GM19025 (cell line): ENCODE results near the gene DENND1B.

ENCODE experiments used
- ATAC-seq: cut with Tn5 transposase; IDR thresholded peaks from one replicate; pipeline ENCODE4 v1.9.1; 2021; ENCODE audit warnings: mild to moderate bottlenecking, low read depth, moderate library complexity; ENCODE audit not compliant: unreplicated experiment

The DENND1B gene, protein sequence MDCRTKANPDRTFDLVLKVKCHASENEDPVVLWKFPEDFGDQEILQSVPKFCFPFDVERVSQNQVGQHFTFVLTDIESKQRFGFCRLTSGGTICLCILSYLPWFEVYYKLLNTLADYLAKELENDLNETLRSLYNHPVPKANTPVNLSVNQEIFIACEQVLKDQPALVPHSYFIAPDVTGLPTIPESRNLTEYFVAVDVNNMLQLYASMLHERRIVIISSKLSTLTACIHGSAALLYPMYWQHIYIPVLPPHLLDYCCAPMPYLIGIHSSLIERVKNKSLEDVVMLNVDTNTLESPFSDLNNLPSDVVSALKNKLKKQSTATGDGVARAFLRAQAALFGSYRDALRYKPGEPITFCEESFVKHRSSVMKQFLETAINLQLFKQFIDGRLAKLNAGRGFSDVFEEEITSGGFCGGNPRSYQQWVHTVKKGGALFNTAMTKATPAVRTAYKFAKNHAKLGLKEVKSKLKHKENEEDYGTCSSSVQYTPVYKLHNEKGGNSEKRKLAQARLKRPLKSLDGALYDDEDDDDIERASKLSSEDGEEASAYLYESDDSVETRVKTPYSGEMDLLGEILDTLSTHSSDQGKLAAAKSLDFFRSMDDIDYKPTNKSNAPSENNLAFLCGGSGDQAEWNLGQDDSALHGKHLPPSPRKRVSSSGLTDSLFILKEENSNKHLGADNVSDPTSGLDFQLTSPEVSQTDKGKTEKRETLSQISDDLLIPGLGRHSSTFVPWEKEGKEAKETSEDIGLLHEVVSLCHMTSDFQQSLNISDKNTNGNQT

GRCh38 chr1:197775282-197776262 is at the start of gene DENND1B:
Gene DENND1B (minus strand): TSS chr1:197775480. CDS start chr1:197775155, 325 bp downstream.
- peak; percentile 72 for ATAC-seq

GRCh38 chr1:197814306-197814705 is 39.0 kb upstream of the DENND1B start:
- ATAC-seq, result no peak

DNA sequence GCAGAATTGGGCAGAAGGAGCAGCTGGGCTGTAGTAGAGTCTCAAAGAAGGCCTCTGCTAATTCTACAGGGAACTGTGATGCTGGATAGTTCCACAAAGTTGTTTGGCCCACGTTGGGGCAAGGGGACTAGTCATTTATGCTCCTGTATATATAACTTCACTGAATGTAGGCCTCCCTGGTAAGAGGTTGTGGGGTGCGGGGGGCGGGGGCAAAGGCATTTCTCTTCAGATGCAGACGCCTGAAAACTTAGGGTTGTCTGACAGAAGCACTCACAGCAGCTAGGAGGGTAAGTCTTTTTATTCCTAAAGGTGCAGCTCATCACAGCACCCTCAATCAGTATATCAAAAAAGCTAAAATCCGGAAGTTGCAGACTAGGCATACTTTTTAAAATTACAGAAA is 38.5 kb upstream of the DENND1B start:
- no peak for ATAC-seq

- ATAC-seq, result no peak
Measured at GRCh38 chr1:197811769-197812168, 36.5 kb upstream of the DENND1B start.

DNA sequence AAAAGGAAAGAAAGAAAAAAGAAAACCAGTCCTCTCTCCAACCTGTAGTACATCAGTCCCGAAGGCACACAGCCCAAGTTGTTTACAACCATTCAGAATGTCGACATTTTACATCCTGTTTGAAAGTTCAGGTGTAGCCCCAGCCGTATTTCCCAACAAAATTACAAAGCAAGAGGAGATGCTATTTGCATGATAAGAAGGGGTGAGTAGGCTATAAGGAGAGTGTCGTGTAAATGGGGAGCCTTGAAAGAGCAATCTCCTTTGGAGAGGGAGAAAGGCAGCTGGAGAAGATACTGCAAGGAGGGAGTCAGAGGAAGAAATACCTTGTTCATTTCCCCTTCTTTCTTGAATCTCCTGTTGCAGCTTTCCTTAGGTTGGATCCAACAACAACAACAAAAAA is 35.5 kb upstream of the DENND1B start:
- no peak for ATAC-seq

- no peak for ATAC-seq
Measured at GRCh38 chr1:197808880-197809279, 33.6 kb upstream of the DENND1B start.

DNA sequence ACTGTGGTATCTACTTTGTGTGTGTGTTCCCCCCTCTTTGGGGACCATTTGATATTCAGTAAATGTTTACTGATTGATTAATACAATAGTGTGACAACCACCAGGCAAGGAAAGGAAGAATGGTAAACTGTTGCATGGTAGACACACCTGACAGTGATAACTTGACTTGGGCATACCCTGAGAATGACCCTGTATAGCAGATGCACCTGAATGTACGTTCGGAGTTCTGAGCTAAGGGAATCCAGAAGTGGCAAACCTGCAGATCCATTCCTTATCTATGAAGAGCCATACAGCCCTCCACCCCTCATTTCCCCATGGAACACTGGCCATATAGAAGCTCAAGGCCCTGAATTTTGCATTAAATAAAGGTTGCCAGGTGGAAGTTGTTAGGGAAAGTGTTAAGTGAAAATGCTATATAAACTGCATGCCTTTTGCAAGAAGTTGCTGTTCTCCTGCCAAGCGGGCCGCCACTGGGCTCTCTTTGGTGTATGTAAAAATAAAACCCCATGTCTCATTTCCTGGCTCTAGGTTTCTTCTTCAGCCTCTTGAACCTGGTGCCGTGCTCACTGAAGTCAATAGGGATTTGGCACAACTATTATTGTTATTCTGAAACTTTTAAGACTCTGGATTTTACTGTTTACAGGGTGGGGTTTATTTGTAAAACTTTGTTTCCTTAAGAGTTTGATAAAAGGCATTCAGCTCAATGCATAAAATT is 32.6 kb upstream of the DENND1B start:
- ATAC-seq, result no peak

DNA sequence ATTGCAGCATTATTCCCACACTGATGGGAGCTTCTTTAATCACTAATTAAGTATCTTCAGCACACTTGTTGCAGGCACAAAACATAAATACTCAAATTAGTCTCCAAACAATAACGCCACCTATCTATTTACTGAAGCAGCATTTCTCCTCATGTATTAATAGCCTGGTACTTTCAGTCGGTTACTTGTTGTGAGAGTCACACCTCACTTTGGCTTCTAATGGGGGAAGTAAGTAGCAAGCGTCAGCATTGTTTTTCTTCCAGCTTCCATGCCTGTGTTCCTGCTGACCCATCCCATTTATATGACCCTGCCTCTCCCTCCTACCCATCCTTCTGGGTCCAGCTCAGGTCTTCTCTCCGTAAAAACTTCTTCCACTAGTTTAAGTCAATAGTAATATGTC is 31.9 kb upstream of the DENND1B start:
- no peak for ATAC-seq

DNA sequence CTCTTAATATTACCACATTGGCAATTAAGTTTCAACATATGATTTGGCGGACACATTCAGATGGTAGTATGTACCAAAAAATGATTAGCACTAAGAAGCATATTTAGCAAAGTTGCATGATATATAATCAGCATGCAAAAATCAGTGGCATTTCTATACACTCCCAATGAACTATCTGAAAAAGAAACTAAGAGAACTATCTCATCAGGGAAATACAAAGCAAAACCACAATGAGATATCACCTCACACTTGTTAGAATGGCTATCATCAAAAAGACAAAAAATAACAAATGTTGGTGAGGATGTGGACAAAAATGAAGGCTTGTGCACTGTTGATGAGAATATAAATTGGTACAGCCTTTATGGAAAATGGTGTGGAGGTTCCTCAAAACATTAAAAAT is 31.4 kb upstream of the DENND1B start:
- ATAC-seq, result no peak

DNA sequence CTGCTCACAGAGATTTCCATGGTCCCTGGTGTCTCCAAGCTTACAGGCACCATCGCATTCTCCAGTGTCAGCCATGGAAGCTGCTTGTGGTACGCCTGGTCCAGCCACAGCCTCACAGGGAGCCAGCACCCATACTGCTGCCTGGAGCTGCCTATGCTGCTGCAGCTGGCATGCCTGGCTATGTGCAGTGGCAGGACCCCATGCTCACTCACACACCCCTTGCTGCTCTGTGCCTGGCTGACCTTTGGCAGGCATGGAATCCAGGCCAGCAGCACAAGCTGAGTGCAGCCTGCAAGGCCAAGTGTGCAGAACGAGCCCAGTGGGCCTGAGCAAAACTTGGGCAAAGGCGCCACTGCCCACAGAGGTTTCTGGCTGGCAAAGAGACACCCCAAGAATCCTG is 26.4 kb upstream of the DENND1B start:
- ATAC-seq, result no peak

GRCh38 chr1:197801111-197801482 is 25.8 kb upstream of the DENND1B start:
- ATAC-seq, result no peak

DNA sequence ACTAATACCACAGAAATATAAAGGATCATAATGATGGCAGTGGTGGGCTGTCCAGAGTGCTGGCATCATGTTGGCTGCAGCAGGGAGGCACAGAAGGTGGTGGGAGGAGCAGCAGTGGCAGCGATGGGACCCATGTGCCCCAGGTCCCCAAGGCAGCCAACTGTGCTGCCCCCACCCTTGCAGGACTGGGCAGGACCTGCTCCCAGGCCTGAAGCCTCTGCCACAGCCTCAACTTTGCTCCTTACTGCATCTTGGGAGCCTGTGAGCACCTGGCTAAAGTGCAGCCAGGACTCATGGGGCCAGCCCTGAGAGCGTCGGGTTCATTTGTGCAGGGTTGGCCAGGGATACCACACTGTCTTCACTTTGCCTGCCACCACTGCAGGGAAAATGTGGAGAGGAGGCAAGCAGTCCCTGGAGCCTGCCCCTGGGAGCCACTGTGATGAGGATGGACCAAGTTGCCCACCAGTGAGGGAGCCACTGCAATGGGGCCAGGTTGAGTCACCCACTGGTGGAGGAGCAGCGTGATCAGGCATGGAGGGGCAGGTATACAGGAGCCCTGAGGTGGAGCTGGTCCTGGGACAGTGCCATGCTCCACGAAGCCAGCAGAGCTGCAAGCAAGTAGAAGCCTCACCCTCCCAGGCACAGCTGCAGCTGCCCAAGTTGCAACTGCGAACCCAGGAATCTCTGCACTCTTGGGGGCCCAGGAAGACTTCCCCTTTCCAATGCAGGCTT is 25.3 kb upstream of the DENND1B start:
- no peak for ATAC-seq

DNA sequence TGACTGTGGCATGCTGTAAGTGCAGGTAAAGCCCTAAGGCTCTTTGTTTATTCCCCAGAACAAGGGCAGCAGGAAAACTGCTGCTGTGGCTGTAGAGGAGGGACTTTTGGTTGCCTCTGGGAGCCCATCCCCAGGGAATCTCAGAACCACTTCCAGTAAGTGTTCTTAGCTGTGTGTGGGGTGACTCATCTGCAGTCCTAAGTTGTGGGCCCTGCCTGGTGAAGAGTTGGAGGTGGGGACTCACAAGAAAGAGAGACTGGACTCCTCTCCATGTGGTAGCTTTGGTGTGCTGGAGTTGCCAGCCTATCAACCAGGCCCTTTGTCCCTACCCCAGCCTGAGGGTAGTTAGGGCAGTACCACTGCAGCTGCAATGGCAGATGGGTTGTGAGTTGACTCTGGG is 24.0 kb upstream of the DENND1B start:
- ATAC-seq, result no peak

- ATAC-seq, result no peak
Measured at GRCh38 chr1:197798492-197798891, 23.2 kb upstream of the DENND1B start.

- no peak for ATAC-seq
Measured at GRCh38 chr1:197797010-197797409, 21.7 kb upstream of the DENND1B start.

DNA sequence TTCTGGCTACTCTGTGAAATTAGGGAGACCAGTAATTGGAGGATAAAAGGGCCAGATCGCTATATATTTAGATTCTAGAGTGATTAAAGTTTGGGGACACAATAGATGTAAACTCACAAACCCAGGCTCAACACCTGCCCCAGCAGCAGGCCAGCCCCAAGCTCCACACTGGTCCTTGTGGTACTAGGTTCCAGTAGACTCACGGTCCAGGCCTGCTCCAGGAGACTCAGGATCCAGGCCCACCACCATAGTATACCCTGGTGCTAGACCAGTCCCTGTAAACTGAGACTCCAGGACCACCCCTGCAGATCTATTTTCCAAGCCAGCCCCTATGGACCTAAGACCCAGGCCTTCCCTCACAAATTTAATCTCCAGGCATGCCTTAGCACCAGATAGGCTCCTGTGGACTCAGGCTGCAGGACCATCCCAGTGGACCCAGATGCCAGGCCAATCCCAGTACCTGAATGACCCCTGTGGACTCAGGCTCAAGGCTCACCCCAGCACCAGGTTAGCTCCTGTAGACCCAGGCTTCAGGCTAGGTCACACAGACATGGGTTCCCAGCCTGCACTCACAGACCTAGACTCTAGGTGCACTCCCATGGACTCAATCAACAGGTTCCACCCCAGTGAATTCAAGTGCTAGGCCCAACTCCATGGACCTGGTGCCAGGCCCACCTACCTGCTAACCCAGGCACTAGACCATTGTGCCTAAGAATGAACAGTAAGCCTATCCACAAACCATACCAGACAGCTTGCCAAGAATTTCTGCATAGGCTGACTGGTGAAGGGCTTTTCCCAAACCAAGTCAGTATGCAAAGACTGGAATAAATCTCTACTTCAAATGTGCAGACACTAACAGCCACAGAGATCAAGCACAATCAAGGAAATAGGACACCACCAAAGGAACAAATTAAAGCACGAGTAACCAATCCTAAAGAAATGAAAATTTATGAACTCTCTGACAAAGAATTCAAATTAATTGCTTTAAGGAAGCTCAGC is 13.8 kb upstream of the DENND1B start:
- no peak for ATAC-seq

DNA sequence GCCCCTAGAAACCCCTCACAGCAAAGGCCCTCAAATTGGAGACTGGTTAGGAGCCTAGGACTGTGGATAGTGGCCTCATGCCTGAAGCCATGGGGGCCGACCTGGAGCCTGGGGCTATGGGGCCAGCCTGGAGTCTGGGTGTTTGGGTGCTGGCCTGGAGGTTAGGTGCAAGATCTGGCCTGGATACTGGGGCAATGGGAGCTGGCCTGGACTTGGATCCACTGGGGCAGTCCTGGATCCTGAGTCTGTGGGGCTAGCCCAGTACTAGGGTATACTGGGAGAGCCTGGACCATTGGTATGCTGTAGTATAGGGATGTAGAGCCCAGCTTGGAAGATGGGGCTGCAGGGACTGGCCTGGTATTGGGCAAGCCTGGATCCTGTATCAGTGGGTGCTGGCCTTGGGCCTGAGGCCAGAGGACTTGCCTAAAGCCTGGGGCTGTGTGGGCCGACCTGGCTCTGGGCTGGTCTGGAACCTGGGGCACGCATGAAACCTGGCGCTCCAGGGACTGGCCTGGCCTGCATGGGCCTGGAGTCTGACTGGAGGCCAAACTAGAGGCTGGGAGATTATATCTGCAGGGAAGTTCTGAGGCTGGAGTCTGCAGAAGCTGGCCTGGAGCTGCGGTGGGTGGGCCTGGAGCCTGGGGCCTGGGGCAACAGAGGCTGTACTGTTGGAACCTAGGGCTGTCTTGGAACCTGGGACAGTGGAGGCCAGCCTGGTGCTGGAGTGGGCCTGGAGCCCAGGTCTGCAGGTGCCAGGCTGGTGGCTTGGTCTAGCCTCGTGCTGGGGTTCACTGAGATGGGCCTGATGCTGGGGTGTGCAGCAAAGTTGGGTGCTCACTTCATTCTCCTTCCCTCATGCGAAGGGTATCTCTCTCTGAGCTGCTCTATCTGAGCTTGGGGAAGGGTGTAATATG is 12.6 kb upstream of the DENND1B start:
- no peak for ATAC-seq
